Measurements from ENCODE around the gene EPRS1. TPM values are rescaled to one million over a fixed set of nuclear protein-coding genes. Genes with fewer than 3 reads are reported as not detected.

The EPRS1 gene
- total RNA-seq, 4 donors from 2014 or later = 43.7 to 63.1 (median 54.8) TPM

DNA sequence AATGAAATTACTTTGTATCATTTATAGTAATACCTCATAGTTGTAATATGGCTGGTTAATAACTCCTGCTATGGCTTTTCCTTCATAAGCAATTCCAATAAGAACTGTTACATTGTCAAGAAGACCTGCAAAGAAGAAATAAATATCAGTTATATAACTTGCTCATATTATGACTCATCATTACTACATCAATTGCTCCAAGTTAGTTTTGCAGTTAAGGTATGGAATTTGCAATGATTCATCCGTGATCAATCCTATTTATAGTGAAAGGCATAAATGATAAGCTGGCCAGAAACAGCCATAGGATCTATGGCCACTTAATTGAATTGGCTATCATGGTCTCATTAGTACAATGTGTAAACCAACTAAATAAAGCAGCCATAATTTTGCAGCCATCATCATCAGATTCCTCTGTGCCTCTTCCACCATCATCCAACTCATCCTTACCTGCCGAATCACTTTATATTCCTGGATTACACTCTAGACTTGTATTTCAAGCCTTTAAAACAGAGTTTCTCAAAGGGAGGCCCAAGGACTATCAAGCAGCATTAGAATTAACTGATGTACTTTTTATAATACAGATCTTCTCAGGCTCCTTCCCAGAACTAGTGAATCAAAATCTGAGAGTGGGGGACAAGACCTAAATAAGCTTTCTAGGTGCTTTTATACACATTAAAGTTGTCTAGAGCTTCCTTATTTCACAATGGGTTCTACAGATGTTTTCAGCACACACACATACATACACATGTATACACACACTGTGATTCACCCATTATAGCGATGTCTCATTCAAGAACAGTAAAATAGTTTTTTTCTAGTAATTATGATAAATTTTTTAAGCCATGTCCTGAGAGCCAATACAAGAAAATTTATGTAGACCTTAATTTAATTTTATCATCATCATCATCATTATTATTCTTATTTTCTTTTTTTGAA, 21.2 kb upstream of the EPRS1 start:
- TF ChIP-seq POLR2A (IDR thresholded peaks at IDR 0.05) = no peak
- TF ChIP-seq, protein P1, sequence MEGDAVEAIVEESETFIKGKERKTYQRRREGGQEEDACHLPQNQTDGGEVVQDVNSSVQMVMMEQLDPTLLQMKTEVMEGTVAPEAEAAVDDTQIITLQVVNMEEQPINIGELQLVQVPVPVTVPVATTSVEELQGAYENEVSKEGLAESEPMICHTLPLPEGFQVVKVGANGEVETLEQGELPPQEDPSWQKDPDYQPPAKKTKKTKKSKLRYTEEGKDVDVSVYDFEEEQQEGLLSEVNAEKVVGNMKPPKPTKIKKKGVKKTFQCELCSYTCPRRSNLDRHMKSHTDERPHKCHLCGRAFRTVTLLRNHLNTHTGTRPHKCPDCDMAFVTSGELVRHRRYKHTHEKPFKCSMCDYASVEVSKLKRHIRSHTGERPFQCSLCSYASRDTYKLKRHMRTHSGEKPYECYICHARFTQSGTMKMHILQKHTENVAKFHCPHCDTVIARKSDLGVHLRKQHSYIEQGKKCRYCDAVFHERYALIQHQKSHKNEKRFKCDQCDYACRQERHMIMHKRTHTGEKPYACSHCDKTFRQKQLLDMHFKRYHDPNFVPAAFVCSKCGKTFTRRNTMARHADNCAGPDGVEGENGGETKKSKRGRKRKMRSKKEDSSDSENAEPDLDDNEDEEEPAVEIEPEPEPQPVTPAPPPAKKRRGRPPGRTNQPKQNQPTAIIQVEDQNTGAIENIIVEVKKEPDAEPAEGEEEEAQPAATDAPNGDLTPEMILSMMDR (IDR thresholded peaks at IDR 0.05) = no peak
- Histone ChIP-seq H3K4me3 (replicated peaks in 1 of 3) (no peak overlapping the region), H3K36me3 (peaks cover 9 to 10% of the 10 kb centered on the region in 2 donors), H3K9me3 (no peaks in the 10 kb centered on the region), H3K27me3 (no peaks in the 10 kb centered on the region), H3K27ac (no peak overlapping the region), H3K4me1 (no peaks in the 10 kb centered on the region)
- 99% methylated on average over 3 of the region's 3 CpGs for WGBS, 2 donors
- intact Hi-C loops (cut with DNase I) = no loop called here
- DNase-seq = no peak

DNA sequence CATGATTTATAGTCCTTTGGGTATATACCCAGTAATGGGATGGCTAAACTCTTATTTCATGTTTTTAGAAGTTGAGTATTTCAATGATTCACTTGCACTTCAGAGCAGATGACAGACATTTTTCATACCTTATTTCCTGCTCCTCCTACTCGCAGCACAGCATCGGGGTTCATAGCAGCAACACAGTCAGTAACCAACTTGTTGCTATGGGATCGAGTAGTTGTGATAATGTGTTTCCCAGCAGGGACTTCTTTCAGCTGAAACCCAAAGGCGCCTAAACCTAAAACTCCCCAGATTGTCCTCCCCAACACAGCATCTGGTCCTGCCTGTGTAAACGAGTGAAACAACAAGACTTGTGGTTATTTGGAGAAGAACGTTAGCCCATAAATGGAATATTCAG, 16.3 kb upstream of the EPRS1 start:
- whole genome bisulfite sequencing, 2 donors = 95 to 99% methylated on average over 6 of the region's 6 CpGs

DNA sequence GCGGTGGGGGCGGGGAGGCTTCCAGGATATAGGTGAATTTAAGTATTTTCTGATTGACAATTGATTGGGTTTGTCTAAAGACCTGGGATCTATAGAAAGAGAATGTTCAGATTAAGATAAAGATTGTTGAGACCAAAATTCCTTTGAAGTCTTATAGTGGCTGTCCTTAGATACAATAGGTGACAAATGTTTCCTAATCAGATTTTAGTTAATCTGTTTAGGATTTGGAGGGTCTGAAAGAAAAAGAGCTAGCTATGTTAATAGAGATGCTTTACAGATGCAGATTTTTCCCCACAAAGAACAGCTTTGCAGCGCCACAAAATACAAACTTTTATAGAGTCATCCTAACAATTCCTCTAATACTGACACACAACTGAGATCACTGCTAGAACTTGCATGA, 14.6 kb upstream of the EPRS1 start:
- Histone ChIP-seq H3K36me3 (peaks cover 15 to 19% of the 10 kb centered on the region in 2 donors), H3K4me1 (no peaks in the 10 kb centered on the region), H3K9me3 (no peaks in the 10 kb centered on the region), H3K27ac (no peak overlapping the region), H3K4me3 (replicated peaks in 1 of 3) (no peak overlapping the region), H3K27me3 (no peaks in the 10 kb centered on the region)
- intact Hi-C loops (cut with DNase I) = no loop called here
- DNase-seq = no peak
- TF ChIP-seq POLR2A (IDR thresholded peaks at IDR 0.05) = no peak
- TF ChIP-seq, protein P1 (IDR thresholded peaks at IDR 0.05) = no peak
- 93 to 94% methylated on average over 3 of the region's 3 CpGs for WGBS, 2 donors

More for the DNA sequence above, 16.3 kb upstream of the EPRS1 start:
- no peak for DNase-seq
- peaks cover 15 to 21% of the 10 kb centered on the region in 2 donors for H3K36me3 ChIP-seq
- H3K27ac ChIP-seq = no peak overlapping the region
- TF ChIP-seq, protein P1 (IDR thresholded peaks at IDR 0.05) = no peak
- TF ChIP-seq POLR2A (IDR thresholded peaks at IDR 0.05) = no peak
- H3K4me1 ChIP-seq = no peaks in the 10 kb centered on the region
- intact Hi-C loops (cut with DNase I) = no loop called here
- H3K9me3 ChIP-seq = no peaks in the 10 kb centered on the region
- no peak overlapping the region for H3K4me3 ChIP-seq (replicated peaks in 1 of 3)
- H3K27me3 ChIP-seq = no peaks in the 10 kb centered on the region

DNA sequence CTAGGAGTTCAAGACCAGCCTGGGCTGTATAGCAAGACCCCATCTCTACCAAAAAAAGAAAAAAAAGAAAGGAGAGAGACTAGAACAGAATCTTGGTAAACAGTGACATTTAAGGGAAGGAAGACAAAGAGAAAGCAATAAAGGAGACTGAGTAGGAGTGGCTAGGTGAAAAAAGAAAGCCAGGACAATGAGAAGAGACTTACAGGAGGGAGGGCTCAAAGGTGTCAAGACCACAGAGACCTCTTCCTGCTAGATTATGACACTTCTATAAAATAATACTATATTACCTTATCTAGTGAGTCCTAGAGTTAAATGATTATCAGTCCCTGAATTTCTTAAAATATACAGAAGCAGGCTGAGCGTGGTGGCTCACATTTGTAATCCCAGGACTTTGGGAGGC, 10.1 kb upstream of the EPRS1 start:
- 93 to 100% methylated on average over 1 of the region's 1 CpG for WGBS, 2 donors
- Histone ChIP-seq H3K27ac (no peak overlapping the region), H3K4me3 (replicated peaks in 1 of 3) (no peak overlapping the region), H3K4me1 (no peaks in the 10 kb centered on the region), H3K9me3 (no peaks in the 10 kb centered on the region), H3K27me3 (no peaks in the 10 kb centered on the region), H3K36me3 (peaks cover 10 to 16% of the 10 kb centered on the region in 2 donors)
- intact Hi-C loops (cut with DNase I) = no loop called here
- no peak for TF ChIP-seq POLR2A (IDR thresholded peaks at IDR 0.05)
- TF ChIP-seq, protein P1 (IDR thresholded peaks at IDR 0.05) = no peak
- no peak for DNase-seq
